ENCODE results near the gene CHTF8.
A peak's percentile ranks its signal among the peaks of the same experiment; 100 is the strongest.

Gene CHTF8

GRCh38 chr16:69132424-69133252 is at the start of gene CHTF8, which contains the start of gene UTP4 (continued):
- TF ChIP-seq GLIS2 (tag by site-specific recombination; IDR thresholded peaks at IDR 0.05) (peak; percentile 31; the same call in 1 of the 2 replicates), ZNF157 (tag by site-specific recombination; IDR thresholded peaks at IDR 0.05) (no peak), MYNN (tag by site-specific recombination; IDR thresholded peaks at IDR 0.05; ENCODE audit: borderline replicate concordance) (no peak), ZNF843 (tag by site-specific recombination; IDR thresholded peaks at IDR 0.05) (peak; percentile 54; the same call in 1 of the 2 replicates), ZBTB6 (tag by site-specific recombination; IDR thresholded peaks at IDR 0.05) (no peak), ZNF76 (tag by site-specific recombination; IDR thresholded peaks at IDR 0.05; ENCODE audit: borderline replicate concordance, low read depth) (peak; percentile 34; the same call in 1 of the 2 replicates), ZBTB48 (tag by site-specific recombination; IDR thresholded peaks at IDR 0.05) (0 out of 2 replicates have a peak, but pooled peaks have one; percentile 17), KLF1 (tag by site-specific recombination; IDR thresholded peaks at IDR 0.05) (0 out of 2 replicates have a peak, but pooled peaks have one; percentile 43), GLIS1 (tag by site-specific recombination; IDR thresholded peaks at IDR 0.05) (0 out of 2 replicates have a peak, but pooled peaks have one; percentile 20), ZNF837 (tag by site-specific recombination; IDR thresholded peaks at IDR 0.05) (no peak), SP2 (tag by site-specific recombination; IDR thresholded peaks at IDR 0.05) (peak; percentile 21), ZNF398 (tag by site-specific recombination; IDR thresholded peaks at IDR 0.05) (peak; percentile 40; the same call in 1 of the 2 replicates), ZNF548 (tag by site-specific recombination; IDR thresholded peaks at IDR 0.05) (no peak), HOXA7 (CRISPR knock-in tag; IDR thresholded peaks at IDR 0.05; ENCODE audit: borderline replicate concordance) (no peak), ZNF629 (tag by site-specific recombination; IDR thresholded peaks at IDR 0.05) (peak; percentile 31; the same call in 1 of the 2 replicates), ZNF792 (tag by site-specific recombination; IDR thresholded peaks at IDR 0.05) (0 out of 2 replicates have a peak, but pooled peaks have one; percentile 22), SP7 (tag by site-specific recombination; IDR thresholded peaks at IDR 0.05) (peak; percentile 32), ZBTB11 (tag by site-specific recombination; conservative IDR thresholded peaks at IDR 0.05; ENCODE audit: low read depth) (peak; percentile 89), ZIC2 (tag by site-specific recombination; IDR thresholded peaks at IDR 0.05) (no peak), ZXDB (tag by site-specific recombination; IDR thresholded peaks at IDR 0.05) (peak; percentile 56), KLF8 (tag by site-specific recombination; IDR thresholded peaks at IDR 0.05) (peak; percentile 35; the same call in 1 of the 2 replicates), ZEB2 (tag by site-specific recombination; IDR thresholded peaks at IDR 0.05) (peak; percentile 60)
- TF ChIP-seq, protein P1, sequence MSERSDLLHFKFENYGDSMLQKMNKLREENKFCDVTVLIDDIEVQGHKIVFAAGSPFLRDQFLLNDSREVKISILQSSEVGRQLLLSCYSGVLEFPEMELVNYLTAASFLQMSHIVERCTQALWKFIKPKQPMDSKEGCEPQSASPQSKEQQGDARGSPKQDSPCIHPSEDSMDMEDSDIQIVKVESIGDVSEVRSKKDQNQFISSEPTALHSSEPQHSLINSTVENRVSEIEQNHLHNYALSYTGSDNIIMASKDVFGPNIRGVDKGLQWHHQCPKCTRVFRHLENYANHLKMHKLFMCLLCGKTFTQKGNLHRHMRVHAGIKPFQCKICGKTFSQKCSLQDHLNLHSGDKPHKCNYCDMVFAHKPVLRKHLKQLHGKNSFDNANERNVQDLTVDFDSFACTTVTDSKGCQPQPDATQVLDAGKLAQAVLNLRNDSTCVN (tag by site-specific recombination; optimal IDR thresholded peaks at IDR 0.05): peak; percentile 93
- TF ChIP-seq, protein P2, sequence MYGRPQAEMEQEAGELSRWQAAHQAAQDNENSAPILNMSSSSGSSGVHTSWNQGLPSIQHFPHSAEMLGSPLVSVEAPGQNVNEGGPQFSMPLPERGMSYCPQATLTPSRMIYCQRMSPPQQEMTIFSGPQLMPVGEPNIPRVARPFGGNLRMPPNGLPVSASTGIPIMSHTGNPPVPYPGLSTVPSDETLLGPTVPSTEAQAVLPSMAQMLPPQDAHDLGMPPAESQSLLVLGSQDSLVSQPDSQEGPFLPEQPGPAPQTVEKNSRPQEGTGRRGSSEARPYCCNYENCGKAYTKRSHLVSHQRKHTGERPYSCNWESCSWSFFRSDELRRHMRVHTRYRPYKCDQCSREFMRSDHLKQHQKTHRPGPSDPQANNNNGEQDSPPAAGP (tag by site-specific recombination; IDR thresholded peaks at IDR 0.05): no peak
- TF ChIP-seq, protein P3, sequence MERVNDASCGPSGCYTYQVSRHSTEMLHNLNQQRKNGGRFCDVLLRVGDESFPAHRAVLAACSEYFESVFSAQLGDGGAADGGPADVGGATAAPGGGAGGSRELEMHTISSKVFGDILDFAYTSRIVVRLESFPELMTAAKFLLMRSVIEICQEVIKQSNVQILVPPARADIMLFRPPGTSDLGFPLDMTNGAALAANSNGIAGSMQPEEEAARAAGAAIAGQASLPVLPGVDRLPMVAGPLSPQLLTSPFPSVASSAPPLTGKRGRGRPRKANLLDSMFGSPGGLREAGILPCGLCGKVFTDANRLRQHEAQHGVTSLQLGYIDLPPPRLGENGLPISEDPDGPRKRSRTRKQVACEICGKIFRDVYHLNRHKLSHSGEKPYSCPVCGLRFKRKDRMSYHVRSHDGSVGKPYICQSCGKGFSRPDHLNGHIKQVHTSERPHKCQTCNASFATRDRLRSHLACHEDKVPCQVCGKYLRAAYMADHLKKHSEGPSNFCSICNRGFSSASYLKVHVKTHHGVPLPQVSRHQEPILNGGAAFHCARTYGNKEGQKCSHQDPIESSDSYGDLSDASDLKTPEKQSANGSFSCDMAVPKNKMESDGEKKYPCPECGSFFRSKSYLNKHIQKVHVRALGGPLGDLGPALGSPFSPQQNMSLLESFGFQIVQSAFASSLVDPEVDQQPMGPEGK (tag by site-specific recombination; IDR thresholded peaks at IDR 0.05): peak; percentile 85

Data from HEK293 (cell line).